ENCODE results near the gene WDR27. TPM values are rescaled to one million over a fixed set of nuclear protein-coding genes. Genes with fewer than 3 reads are reported as not detected.
"Not testable (repeated sequence)": the region's sequence is repeated elsewhere in the genome, so short reads cannot be mapped to it uniquely, and the experiment has no call there.

WDR27 gene
- total RNA-seq, 3 donors from 2014 or later: 21.3 to 68.6 (median 56.4) TPM

GRCh38 chr6:169520104-169520503 lies 181.7 kb downstream of the WDR27 start:
- Histone ChIP-seq H3K27ac (no peak overlapping the region), H3K4me1 (no peaks in the 10 kb centered on the region), H3K36me3 (no peaks in the 10 kb centered on the region), H3K4me3 (no peak overlapping the region), H3K9me3 (peaks cover 6 to 15% of the 10 kb centered on the region in 2 donors), H3K27me3 (no peaks in the 10 kb centered on the region)
- TF ChIP-seq, protein P1, sequence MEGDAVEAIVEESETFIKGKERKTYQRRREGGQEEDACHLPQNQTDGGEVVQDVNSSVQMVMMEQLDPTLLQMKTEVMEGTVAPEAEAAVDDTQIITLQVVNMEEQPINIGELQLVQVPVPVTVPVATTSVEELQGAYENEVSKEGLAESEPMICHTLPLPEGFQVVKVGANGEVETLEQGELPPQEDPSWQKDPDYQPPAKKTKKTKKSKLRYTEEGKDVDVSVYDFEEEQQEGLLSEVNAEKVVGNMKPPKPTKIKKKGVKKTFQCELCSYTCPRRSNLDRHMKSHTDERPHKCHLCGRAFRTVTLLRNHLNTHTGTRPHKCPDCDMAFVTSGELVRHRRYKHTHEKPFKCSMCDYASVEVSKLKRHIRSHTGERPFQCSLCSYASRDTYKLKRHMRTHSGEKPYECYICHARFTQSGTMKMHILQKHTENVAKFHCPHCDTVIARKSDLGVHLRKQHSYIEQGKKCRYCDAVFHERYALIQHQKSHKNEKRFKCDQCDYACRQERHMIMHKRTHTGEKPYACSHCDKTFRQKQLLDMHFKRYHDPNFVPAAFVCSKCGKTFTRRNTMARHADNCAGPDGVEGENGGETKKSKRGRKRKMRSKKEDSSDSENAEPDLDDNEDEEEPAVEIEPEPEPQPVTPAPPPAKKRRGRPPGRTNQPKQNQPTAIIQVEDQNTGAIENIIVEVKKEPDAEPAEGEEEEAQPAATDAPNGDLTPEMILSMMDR (IDR thresholded peaks at IDR 0.05): no peak
- no peak for TF ChIP-seq POLR2AphosphoS5 (IDR thresholded peaks at IDR 0.05)
- no peak for TF ChIP-seq POLR2A (IDR thresholded peaks at IDR 0.05)
- intact Hi-C loops (cut with DNase I; ENCODE audit: low total_unique reads): no loop called here
- DNase-seq (ENCODE audit: low spot score in 2 of 2): no peak

GRCh38 chr6:169518451-169518850 lies 183.4 kb downstream of the WDR27 start:
- Histone ChIP-seq H3K4me3 (no peak overlapping the region), H3K9me3 (peaks cover 6 to 15% of the 10 kb centered on the region in 2 donors), H3K27ac (no peak overlapping the region), H3K4me1 (no peaks in the 10 kb centered on the region), H3K36me3 (no peaks in the 10 kb centered on the region), H3K27me3 (no peaks in the 10 kb centered on the region)
- TF ChIP-seq POLR2AphosphoS5 (IDR thresholded peaks at IDR 0.05) (no peak), POLR2A (IDR thresholded peaks at IDR 0.05) (no peak)
- TF ChIP-seq, protein P1 (IDR thresholded peaks at IDR 0.05): no peak
- intact Hi-C loops (cut with DNase I; ENCODE audit: low total_unique reads): no loop called here
- no peak for DNase-seq (ENCODE audit: low spot score in 2 of 2)

DNA sequence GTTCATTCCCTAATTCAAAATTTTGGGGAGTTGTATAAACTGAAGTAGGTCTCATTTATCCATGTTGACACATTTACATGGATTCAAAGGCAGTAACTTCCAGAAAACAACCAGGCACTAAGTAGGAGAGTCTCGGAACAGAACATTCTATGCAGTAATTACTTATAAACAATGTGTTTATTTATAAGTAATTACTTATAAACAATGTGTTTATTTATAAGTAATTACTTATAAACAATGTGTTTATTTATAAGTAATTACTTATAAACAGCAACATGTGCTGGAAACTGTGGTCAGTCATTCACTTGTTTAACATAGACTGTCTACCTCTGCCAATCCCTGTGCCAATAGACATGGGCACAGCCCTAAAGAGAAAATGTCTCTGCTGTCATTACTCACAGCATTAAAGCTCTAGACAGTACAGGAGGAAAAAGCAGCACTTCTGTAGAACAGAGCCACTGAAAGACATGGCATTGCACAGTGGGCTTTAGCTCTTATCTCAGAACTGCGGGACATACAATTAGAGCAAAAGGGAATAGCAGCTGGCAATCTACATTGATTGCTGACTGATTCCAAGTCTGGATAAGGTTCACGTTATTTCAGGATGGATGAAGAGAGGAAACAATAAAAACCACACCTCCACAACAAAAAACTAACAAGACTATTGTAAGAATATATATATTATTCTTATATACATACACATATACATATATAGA lies 188.2 kb downstream of the WDR27 start:
- TF ChIP-seq POLR2A (IDR thresholded peaks at IDR 0.05) (no peak), POLR2AphosphoS5 (IDR thresholded peaks at IDR 0.05) (no peak)
- TF ChIP-seq, protein P1 (IDR thresholded peaks at IDR 0.05): no peak
- Histone ChIP-seq H3K4me1 (no peaks in the 10 kb centered on the region), H3K9me3 (peaks cover 6 to 8% of the 10 kb centered on the region in 2 donors), H3K36me3 (no peaks in the 10 kb centered on the region), H3K27me3 (no peaks in the 10 kb centered on the region), H3K4me3 (no peak overlapping the region), H3K27ac (no peak overlapping the region)
- DNase-seq (ENCODE audit: low spot score in 2 of 2): no peak
- intact Hi-C loops (cut with DNase I; ENCODE audit: low total_unique reads): no loop called here

GRCh38 chr6:169511785-169512184 lies 190.0 kb downstream of the WDR27 start:
- H3K9me3 ChIP-seq; H3K27me3 ChIP-seq; H3K4me3 ChIP-seq; DNase-seq (ENCODE audit: low spot score in 2 of 2); H3K27ac ChIP-seq; H3K36me3 ChIP-seq; H3K4me1 ChIP-seq; intact Hi-C loops (cut with DNase I; ENCODE audit: low total_unique reads): not testable (repeated sequence)

GRCh38 chr6:169510871-169511270 lies 191.0 kb downstream of the WDR27 start:
- Histone ChIP-seq H3K4me1 (no peaks in the 10 kb centered on the region), H3K27me3 (no peaks in the 10 kb centered on the region), H3K27ac (no peak overlapping the region), H3K4me3 (no peak overlapping the region), H3K9me3 (no peaks in the 10 kb centered on the region), H3K36me3 (no peaks in the 10 kb centered on the region)
- TF ChIP-seq, protein P1 (IDR thresholded peaks at IDR 0.05): no peak
- no peak for TF ChIP-seq POLR2A (IDR thresholded peaks at IDR 0.05)
- DNase-seq (ENCODE audit: low spot score in 2 of 2): no peak
- intact Hi-C loops (cut with DNase I; ENCODE audit: low total_unique reads): no loop called here

Data from breast epithelium (tissue), 4 donors.